ENCODE data around the gene RGS21. TPM values are rescaled to one million over a fixed set of nuclear protein-coding genes. Genes with fewer than 3 reads are reported as not detected.

Gene RGS21
- total and polyA plus RNA-seq, 2 donors (not counting 1 experiment from before 2014, with no cell fraction given), result not detected

GRCh38 chr1:192378276-192378675 lies 61.5 kb downstream of the RGS21 start:
- DNase-seq, result no peak
- Histone ChIP-seq H3K4me3 (ENCODE audit: control extremely low read depth in 1 of 5, extremely low read depth in 1 of 5, insufficient read depth in 1 of 5, low read depth in 2 of 5, low read length in 4 of 5) (no peak overlapping the region), H3K4me1 (ENCODE audit: control insufficient read depth in 2 of 2, insufficient read depth in 2 of 2, low read length in 2 of 2) (no peaks in the 10 kb centered on the region), H3K27me3 (replicated peaks in 1 of 4; ENCODE audit: control extremely low read depth in 1 of 4, control insufficient read depth in 3 of 4, insufficient read depth in 4 of 4, low read length in 3 of 4) (no peaks in the 10 kb centered on the region), H3K27ac (ENCODE audit: low read length in 2 of 2) (no peak overlapping the region), H3K9ac (ENCODE audit: low read length) (no peak overlapping the region), H3K79me2 (ENCODE audit: control insufficient read depth, insufficient read depth, low read length) (no peaks in the 10 kb centered on the region), H4K20me1 (ENCODE audit: control insufficient read depth, insufficient read depth, low read length, poor library complexity, severe bottlenecking) (no peaks in the 10 kb centered on the region), H2AFZ (ENCODE audit: insufficient read depth, low read depth, low read length, poor library complexity, severe bottlenecking) (no peak overlapping the region), H3K4me2 (replicated peaks; ENCODE audit: low read depth, low read length, poor library complexity, severe bottlenecking) (no peak overlapping the region), H3K36me3 (replicated peaks in 1 of 2; ENCODE audit: control extremely low read depth in 1 of 2, control insufficient read depth in 1 of 2, extremely low read depth in 1 of 2, insufficient read depth in 2 of 2, low read length in 1 of 2) (no peaks in the 10 kb centered on the region), H3K9me3 (ENCODE audit: control extremely low read depth in 1 of 3, control insufficient read depth in 2 of 3, insufficient read depth in 1 of 3, low read length in 2 of 3) (no peaks in the 10 kb centered on the region)
- TF ChIP-seq EZH2 (IDR thresholded peaks at IDR 0.05; ENCODE audit: borderline replicate concordance, insufficient read depth, low read depth, low read length, poor library complexity, severe bottlenecking), result no peak
- TF ChIP-seq, protein P1, sequence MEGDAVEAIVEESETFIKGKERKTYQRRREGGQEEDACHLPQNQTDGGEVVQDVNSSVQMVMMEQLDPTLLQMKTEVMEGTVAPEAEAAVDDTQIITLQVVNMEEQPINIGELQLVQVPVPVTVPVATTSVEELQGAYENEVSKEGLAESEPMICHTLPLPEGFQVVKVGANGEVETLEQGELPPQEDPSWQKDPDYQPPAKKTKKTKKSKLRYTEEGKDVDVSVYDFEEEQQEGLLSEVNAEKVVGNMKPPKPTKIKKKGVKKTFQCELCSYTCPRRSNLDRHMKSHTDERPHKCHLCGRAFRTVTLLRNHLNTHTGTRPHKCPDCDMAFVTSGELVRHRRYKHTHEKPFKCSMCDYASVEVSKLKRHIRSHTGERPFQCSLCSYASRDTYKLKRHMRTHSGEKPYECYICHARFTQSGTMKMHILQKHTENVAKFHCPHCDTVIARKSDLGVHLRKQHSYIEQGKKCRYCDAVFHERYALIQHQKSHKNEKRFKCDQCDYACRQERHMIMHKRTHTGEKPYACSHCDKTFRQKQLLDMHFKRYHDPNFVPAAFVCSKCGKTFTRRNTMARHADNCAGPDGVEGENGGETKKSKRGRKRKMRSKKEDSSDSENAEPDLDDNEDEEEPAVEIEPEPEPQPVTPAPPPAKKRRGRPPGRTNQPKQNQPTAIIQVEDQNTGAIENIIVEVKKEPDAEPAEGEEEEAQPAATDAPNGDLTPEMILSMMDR (IDR thresholded peaks at IDR 0.05), result no peak
- ATAC-seq (ENCODE audit: low read depth), result no peak
- Mint-ChIP-seq H3K27me3 (no peaks in the 10 kb centered on the region), H3K4me1 (no peaks in the 10 kb centered on the region), H3K9me3 (ENCODE audit: insufficient read depth) (no peaks in the 10 kb centered on the region), H3K4me3 (no peak overlapping the region), H3K27ac (no peak overlapping the region)
- ChIA-PET POLR2A (no interaction called here), CTCF (no interaction called here)
- intact Hi-C loops (cut with micrococcal nuclease), result no loop called here

DNA sequence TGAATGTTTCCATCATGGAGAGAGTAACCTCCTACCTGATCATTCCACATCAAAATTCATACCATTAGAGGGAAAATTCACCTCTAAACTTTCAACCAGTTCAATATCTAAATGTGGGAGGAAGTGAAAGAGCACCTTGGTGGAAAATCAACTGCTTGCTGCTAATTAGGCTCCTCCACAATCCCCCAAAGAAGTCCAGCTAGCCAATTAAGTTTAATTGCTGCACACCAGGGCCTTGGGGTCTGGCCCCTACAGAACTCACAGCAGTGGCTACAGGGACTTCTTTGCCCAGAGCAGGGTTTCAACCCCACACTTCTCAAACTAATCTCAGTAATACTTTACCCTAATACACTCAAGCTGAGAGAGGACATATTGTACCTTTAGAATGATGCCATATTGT lies 62.1 kb downstream of the RGS21 start:
- H3K4me1 ChIP-seq (ENCODE audit: control insufficient read depth in 2 of 2, insufficient read depth in 2 of 2, low read length in 2 of 2), result no peaks in the 10 kb centered on the region
- no peaks in the 10 kb centered on the region for H3K9me3 ChIP-seq (ENCODE audit: control extremely low read depth in 1 of 3, control insufficient read depth in 2 of 3, insufficient read depth in 1 of 3, low read length in 2 of 3)
- ChIA-PET POLR2A (no interaction called here), CTCF (no interaction called here)
- Mint-ChIP-seq H3K27me3 (no peaks in the 10 kb centered on the region), H3K4me3 (no peak overlapping the region), H3K4me1 (no peaks in the 10 kb centered on the region), H3K9me3 (ENCODE audit: insufficient read depth) (no peaks in the 10 kb centered on the region), H3K27ac (no peak overlapping the region)
- DNase-seq (no peak), ATAC-seq (ENCODE audit: low read depth) (no peak)
- H3K9ac ChIP-seq (ENCODE audit: low read length), result no peak overlapping the region
- no peak overlapping the region for H3K27ac ChIP-seq (ENCODE audit: low read length in 2 of 2)
- no peaks in the 10 kb centered on the region for H3K79me2 ChIP-seq (ENCODE audit: control insufficient read depth, insufficient read depth, low read length)
- H4K20me1 ChIP-seq (ENCODE audit: control insufficient read depth, insufficient read depth, low read length, poor library complexity, severe bottlenecking), result no peaks in the 10 kb centered on the region
- H2AFZ ChIP-seq (ENCODE audit: insufficient read depth, low read depth, low read length, poor library complexity, severe bottlenecking), result no peak overlapping the region
- no peak overlapping the region for H3K4me2 ChIP-seq (replicated peaks; ENCODE audit: low read depth, low read length, poor library complexity, severe bottlenecking)
- H3K36me3 ChIP-seq (replicated peaks in 1 of 2; ENCODE audit: control extremely low read depth in 1 of 2, control insufficient read depth in 1 of 2, extremely low read depth in 1 of 2, insufficient read depth in 2 of 2, low read length in 1 of 2), result no peaks in the 10 kb centered on the region
- no peaks in the 10 kb centered on the region for H3K27me3 ChIP-seq (replicated peaks in 1 of 4; ENCODE audit: control extremely low read depth in 1 of 4, control insufficient read depth in 3 of 4, insufficient read depth in 4 of 4, low read length in 3 of 4)
- intact Hi-C loops (cut with micrococcal nuclease), result no loop called here
- no peak overlapping the region for H3K4me3 ChIP-seq (ENCODE audit: control extremely low read depth in 1 of 5, extremely low read depth in 1 of 5, insufficient read depth in 1 of 5, low read depth in 2 of 5, low read length in 4 of 5)
- TF ChIP-seq EZH2 (IDR thresholded peaks at IDR 0.05; ENCODE audit: borderline replicate concordance, insufficient read depth, low read depth, low read length, poor library complexity, severe bottlenecking), result no peak
- TF ChIP-seq, protein P1 (IDR thresholded peaks at IDR 0.05), result no peak
